Endodermal cell (in vitro differentiated cells): ENCODE results near the gene HOXD4. TPM values are rescaled to one million over a fixed set of nuclear protein-coding genes. Genes with fewer than 3 reads are reported as not detected.

ENCODE experiments used
- DNase-seq: peaks from one replicate; pipeline ENCODE4 v3.0.0-alpha.2; 2017
- H3K27ac ChIP-seq: 2 replicates; pipeline ENCODE4 v1.5.1; 2013; ENCODE audit warnings: mild to moderate bottlenecking, low read depth, low read length, moderate library complexity
- H3K27me3 ChIP-seq: 2 replicates; pipeline ENCODE4 v1.6.1; 2013; ENCODE audit warnings: mild to moderate bottlenecking, low read length, moderate library complexity; ENCODE audit not compliant: insufficient read depth, control insufficient read depth, poor library complexity, severe bottlenecking
- H3K36me3 ChIP-seq: 2 replicates; pipeline ENCODE4 v1.7.0; 2013; ENCODE audit warnings: mild to moderate bottlenecking, low read length, moderate library complexity; ENCODE audit not compliant: control insufficient read depth, insufficient read depth
- H3K4me1 ChIP-seq: one replicate; pipeline ENCODE4 v1.7.0; 2013; ENCODE audit warnings: low read length; ENCODE audit not compliant: control insufficient read depth, insufficient read depth
- H3K4me3 ChIP-seq: 2 replicates; pipeline ENCODE4 v1.5.1; 2013; ENCODE audit warnings: mild to moderate bottlenecking, low read length, moderate library complexity
- H3K9ac ChIP-seq: 2 replicates; pipeline ENCODE4 v1.6.1; 2013; ENCODE audit warnings: mild to moderate bottlenecking, low read length, moderate library complexity; ENCODE audit not compliant: poor library complexity, severe bottlenecking; ENCODE audit errors: extremely low read depth
- H3K9me3 ChIP-seq: 2 replicates; pipeline ENCODE4 v1.6.1; 2013; ENCODE audit warnings: mild to moderate bottlenecking, low read length, moderate library complexity; ENCODE audit not compliant: control insufficient read depth
- H3K27ac Mint-ChIP-seq: 2 replicates; pipeline ENCODE4 v1.8.0; 2020; ENCODE audit warnings: mixed read lengths
- H3K27me3 Mint-ChIP-seq: 2 replicates; pipeline ENCODE4 v1.8.0; 2021; ENCODE audit warnings: mild to moderate bottlenecking, mixed read lengths; ENCODE audit not compliant: insufficient read depth
- H3K36me3 Mint-ChIP-seq: 2 replicates; pipeline ENCODE4 v1.8.0; 2020; ENCODE audit warnings: low read depth, mixed read lengths
- H3K4me1 Mint-ChIP-seq: 2 replicates; pipeline ENCODE4 v1.8.0; 2020; ENCODE audit warnings: mixed read lengths
- H3K4me3 Mint-ChIP-seq: 2 replicates; pipeline ENCODE4 v1.8.0; 2020; ENCODE audit warnings: mild to moderate bottlenecking, moderate library complexity, mixed read lengths
- H3K9me3 Mint-ChIP-seq: 2 replicates; pipeline ENCODE4 v1.8.0; 2020; ENCODE audit warnings: mild to moderate bottlenecking, mixed read lengths
- WGBS, 2 experiments: methylation state at CpG; one replicate each; pipeline versions ENCODE4 v1.1.5 to v1.1.7; 2013; ENCODE audit warnings: missing lambda C conversion rate in 2 of 2, mixed read lengths in 1 of 2; ENCODE audit not compliant: insufficient coverage in 1 of 2, insufficient read length in 1 of 2; 5-methylcytosine and 5-hydroxymethylcytosine counted together
- total RNA-seq, 2 donors: library from RNA; stranded (reverse); fragmentation: NEBNext Ultra II Directional in 1 of 2; extraction: Animal tissue kit (Norgen Biotek cat#: 25700) in 1 of 2; gene quantifications; 2 replicates in 1 of 2; 3 replicates in 1 of 2; pipeline ENCODE4 v1.2.1, GENCODE V29; 2021
- TF ChIP-seq, protein P1 (sequence below): fragments of 200-600 bp; sonication (generic); conservative IDR thresholded peaks from 2 replicates; pipeline ENCODE4 v1.5.0; 2021; ENCODE audit warnings: antibody characterized with exemption, mild to moderate bottlenecking

The HOXD4 gene
- total RNA-seq, 2 donors from 2014 or later, result not detected

DNA sequence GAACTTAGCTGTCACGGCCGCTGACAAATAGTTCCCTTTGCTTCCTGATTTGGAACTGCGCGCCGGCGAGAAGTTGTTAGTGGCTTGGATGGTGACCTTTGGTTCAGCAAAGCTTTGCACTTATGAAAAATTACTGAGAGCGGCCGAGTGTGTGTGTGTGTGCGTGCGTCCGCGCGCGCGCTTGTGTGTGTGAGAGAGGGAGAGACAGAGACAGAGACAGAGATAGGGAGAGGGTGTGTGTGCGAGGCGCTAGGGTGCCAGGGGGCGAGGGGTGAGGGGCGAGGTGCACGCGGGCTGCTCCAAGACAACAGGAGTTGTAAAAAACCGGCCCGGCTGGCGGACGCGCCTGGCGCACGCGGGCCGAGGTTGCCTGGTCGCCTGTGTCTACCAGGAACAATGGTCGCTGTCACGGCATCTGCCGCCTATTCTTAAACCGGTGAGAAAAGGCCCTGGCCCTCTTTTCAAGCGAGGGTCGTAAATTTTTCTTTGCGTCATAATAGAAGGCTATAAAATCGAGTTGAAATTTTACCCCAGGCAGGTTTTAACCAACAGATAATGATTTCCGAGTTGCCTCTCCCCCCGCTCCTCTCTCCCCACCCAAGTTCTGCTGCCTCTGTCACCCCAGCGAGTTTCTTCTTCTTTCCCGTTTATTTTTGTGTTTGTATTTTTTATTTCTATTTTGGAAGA lies 6.3 kb downstream of the HOXD4 start:
- H3K9me3 ChIP-seq, result no peaks in the 10 kb centered on the region
- H3K9me3 Mint-ChIP-seq, result no peaks in the 10 kb centered on the region
- H3K27me3 ChIP-seq, result peaks cover 100% of the 10 kb centered on the region
- DNase-seq, result peak; percentile 78
- 2 to 4% methylated on average over 11 to 42 of the region's 43 CpGs for WGBS, 2 experiments
- H3K36me3 ChIP-seq, result no peaks in the 10 kb centered on the region
- TF ChIP-seq, protein P1, sequence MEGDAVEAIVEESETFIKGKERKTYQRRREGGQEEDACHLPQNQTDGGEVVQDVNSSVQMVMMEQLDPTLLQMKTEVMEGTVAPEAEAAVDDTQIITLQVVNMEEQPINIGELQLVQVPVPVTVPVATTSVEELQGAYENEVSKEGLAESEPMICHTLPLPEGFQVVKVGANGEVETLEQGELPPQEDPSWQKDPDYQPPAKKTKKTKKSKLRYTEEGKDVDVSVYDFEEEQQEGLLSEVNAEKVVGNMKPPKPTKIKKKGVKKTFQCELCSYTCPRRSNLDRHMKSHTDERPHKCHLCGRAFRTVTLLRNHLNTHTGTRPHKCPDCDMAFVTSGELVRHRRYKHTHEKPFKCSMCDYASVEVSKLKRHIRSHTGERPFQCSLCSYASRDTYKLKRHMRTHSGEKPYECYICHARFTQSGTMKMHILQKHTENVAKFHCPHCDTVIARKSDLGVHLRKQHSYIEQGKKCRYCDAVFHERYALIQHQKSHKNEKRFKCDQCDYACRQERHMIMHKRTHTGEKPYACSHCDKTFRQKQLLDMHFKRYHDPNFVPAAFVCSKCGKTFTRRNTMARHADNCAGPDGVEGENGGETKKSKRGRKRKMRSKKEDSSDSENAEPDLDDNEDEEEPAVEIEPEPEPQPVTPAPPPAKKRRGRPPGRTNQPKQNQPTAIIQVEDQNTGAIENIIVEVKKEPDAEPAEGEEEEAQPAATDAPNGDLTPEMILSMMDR, result no peak
- peak overlapping the region; percentile 67 for H3K27ac ChIP-seq
- H3K4me1 Mint-ChIP-seq, result peaks cover 16% of the 10 kb centered on the region
- H3K27me3 Mint-ChIP-seq, result peaks cover 99% of the 10 kb centered on the region
- no peaks in the 10 kb centered on the region for H3K36me3 Mint-ChIP-seq
- peaks cover 4% of the 10 kb centered on the region for H3K4me1 ChIP-seq
- H3K27ac Mint-ChIP-seq, result no peak overlapping the region
- H3K9ac ChIP-seq, result no peak overlapping the region
- H3K4me3 Mint-ChIP-seq, result peak overlapping the region; percentile 31
- H3K4me3 ChIP-seq, result peak overlapping the region; percentile 61

DNA sequence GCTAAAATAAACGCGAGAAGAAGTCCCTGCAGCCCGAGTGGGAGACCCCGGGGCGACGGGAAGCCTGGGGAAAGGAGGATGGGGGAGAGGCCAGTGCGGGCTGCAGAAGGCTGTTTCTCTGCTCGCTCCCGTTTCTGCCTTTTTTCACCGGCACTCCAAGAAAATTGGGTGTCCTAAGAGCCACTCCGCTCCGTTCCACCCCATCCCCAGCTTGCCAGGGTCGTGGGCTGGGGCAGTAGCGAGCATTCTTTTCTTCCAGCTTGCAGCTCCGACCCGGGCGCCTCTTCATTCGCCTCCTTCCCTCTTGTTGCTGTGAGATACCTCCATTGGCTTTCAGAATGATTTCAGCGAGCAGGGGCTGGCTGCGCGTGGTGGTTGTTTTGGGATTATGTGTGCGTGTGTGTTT lies 6.8 kb downstream of the HOXD4 start:
- H3K4me3 Mint-ChIP-seq, result no peak overlapping the region
- peak; percentile 74 for DNase-seq
- Histone ChIP-seq H3K9me3 (no peaks in the 10 kb centered on the region), H3K9ac (no peak overlapping the region), H3K4me3 (peak overlapping the region; percentile 61), H3K36me3 (no peaks in the 10 kb centered on the region), H3K27me3 (peaks cover 100% of the 10 kb centered on the region), H3K27ac (peak overlapping the region; percentile 66), H3K4me1 (peaks cover 4% of the 10 kb centered on the region)
- no peak overlapping the region for H3K27ac Mint-ChIP-seq
- peaks cover 98% of the 10 kb centered on the region for H3K27me3 Mint-ChIP-seq
- peaks cover 20% of the 10 kb centered on the region for H3K4me1 Mint-ChIP-seq
- H3K36me3 Mint-ChIP-seq, result no peaks in the 10 kb centered on the region
- H3K9me3 Mint-ChIP-seq, result no peaks in the 10 kb centered on the region
- TF ChIP-seq, protein P1, result no peak
- WGBS, 2 experiments, result 0 to 3% methylated on average over 6 to 21 of the region's 22 CpGs

DNA sequence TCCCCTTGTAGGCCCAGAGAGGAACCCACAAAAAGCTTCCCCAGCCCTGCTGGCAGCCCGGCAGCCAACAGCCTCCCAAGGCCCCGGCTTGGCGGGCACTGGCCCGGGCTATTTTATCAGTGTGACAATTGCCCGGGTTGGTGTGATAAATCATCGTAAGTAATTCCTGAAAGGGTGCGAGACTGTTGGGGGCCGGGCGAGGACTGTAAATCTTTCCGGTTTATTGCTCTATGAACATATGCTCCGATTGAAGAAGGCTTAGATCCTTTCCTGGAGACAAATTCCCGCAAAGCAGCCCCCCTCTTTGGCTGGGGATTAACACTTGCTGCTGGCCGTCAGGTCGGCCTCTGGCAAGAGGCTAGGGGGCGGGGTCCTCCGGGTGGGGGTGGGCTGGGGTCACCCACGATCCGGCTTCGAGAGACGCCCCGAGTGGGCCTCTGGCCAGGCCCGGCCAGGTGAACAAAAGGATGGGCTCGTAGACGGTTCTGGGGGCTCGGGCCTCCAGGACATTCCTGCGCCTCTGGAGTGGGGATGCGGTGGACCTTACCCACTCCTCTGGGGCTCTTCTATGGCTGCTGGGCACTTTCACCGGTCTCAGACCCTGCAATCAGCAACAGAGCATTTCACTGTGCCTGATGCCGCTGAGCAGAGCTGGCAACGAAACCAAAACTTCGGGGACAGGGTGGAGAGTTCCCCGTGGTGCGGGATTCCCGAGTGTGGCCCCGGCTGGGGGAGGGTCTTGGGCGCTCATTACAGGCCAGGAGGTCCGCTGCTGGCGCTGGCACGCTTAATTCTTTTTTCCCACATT lies 7.7 kb downstream of the HOXD4 start:
- 2 to 3% methylated on average over 6 to 39 of the region's 39 CpGs for WGBS, 2 experiments
- Mint-ChIP-seq H3K27me3 (peaks cover 98% of the 10 kb centered on the region), H3K4me3 (peak overlapping the region; percentile 41), H3K9me3 (no peaks in the 10 kb centered on the region), H3K36me3 (no peaks in the 10 kb centered on the region), H3K27ac (no peak overlapping the region), H3K4me1 (peaks cover 21% of the 10 kb centered on the region)
- H3K9me3 ChIP-seq, result peaks cover 5% of the 10 kb centered on the region
- no peak overlapping the region for H3K27ac ChIP-seq
- peak overlapping the region; percentile 8 for H3K4me3 ChIP-seq
- TF ChIP-seq, protein P1, result no peak
- H3K4me1 ChIP-seq, result peaks cover 4% of the 10 kb centered on the region
- H3K27me3 ChIP-seq, result peaks cover 100% of the 10 kb centered on the region
- H3K36me3 ChIP-seq, result no peaks in the 10 kb centered on the region
- H3K9ac ChIP-seq, result no peak overlapping the region
- DNase-seq, result peak; percentile 80
